HG02840 (cell line): ENCODE measurements around the gene TOM1.

Source experiments
- ATAC-seq: cut with Tn5 transposase; IDR thresholded peaks from one replicate; pipeline ENCODE4 v1.9.1; 2021; ENCODE audit warnings: mild to moderate bottlenecking, moderate library complexity, moderate number of reproducible peaks; ENCODE audit not compliant: unreplicated experiment, low FRiP score

TOM1 gene

DNA sequence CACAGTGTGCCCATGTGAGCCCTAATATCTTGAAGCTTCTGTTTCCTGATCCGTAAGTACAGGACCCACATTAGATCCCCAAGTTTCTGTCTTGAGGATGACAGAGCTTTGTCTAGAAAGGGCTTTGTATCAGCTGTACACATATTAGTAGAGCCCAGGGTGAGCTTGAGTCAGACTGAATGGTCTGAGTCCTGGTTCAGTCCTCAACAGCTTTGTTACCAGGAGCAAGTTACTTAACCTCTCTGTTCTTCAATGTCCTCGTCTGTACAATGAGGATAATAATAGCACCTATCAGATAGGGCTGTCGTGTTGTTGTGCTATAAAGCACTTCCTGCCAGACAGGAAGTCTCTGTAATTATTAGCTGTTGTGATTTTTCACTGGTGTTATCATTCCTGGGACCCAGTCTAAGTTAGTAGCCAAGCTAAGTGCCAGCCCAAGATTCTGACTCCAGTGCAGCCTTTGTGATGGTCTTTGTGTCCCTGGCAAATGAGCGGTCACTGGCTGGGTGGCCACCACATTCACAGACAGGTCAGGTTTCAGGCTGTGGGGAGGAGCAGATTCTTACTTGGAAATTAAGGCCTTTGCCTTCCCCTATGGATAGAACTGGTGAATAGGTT is 6.8 kb downstream of the TOM1 start:
- ATAC-seq, result no peak

DNA sequence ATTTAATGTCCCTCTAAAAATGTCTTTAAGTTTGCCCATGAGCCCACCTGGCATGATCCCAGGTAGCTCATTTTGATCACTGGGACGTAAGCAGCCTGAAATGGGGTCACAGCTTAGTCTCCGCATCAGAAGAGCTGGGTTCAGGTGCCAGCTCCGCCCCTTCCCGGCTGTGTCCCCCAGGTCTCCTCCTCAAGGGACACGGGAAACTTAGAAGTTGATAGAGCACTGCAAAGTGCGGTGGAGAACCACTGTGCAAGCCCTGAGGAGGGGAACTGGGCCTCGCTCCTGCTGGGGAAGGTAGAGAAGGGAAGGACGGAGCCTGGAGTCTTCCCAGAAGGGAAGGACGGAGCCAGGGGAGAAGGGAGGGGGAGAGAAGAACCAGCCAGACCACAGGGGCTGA is 7.7 kb downstream of the TOM1 start:
- no peak for ATAC-seq

DNA sequence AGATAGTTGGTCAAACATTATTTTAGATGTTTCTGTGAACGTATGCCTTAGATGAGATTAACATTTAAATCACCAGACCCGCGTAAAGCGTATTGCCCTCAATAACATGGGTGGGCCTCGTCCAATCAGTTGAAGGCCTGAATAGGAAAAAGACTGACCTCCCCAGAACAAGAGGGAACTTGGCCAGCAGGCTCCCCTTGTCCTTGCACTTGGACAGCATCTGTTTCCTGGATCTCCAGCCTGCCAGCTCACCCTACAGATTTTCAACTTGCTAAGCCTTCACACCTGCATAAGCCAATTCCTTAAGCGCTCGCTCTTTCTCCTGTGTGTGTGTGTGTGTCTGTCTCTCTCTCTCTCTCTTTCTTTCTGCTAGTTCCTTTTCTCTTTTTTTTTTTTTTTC is 8.2 kb downstream of the TOM1 start:
- no peak for ATAC-seq

DNA sequence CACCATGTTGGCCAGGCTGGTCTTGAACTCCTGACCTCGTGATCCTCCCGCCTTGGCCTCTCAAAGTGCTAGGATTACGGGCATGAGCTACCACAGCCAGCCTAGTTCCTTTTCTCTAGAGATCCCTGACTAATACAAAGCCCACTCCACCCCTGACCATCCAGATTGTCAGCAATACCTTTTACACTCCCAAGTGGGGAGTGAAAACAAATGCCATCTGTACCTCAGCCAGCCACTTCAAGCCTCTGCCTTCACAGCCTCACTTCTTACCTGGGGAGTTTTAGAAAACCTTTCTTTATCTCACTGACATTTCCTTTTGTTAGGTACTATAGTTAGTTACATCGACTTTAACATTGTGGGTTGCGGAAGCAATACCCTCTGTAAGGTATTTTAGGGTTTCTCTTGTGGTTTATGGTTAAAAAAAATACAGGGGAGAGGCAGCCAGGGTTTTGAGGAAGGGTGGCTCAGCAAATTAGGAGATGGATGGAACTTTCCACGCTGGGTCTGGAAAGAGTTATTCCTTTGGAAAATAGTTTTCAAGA is 8.9 kb downstream of the TOM1 start:
- ATAC-seq, result no peak

DNA sequence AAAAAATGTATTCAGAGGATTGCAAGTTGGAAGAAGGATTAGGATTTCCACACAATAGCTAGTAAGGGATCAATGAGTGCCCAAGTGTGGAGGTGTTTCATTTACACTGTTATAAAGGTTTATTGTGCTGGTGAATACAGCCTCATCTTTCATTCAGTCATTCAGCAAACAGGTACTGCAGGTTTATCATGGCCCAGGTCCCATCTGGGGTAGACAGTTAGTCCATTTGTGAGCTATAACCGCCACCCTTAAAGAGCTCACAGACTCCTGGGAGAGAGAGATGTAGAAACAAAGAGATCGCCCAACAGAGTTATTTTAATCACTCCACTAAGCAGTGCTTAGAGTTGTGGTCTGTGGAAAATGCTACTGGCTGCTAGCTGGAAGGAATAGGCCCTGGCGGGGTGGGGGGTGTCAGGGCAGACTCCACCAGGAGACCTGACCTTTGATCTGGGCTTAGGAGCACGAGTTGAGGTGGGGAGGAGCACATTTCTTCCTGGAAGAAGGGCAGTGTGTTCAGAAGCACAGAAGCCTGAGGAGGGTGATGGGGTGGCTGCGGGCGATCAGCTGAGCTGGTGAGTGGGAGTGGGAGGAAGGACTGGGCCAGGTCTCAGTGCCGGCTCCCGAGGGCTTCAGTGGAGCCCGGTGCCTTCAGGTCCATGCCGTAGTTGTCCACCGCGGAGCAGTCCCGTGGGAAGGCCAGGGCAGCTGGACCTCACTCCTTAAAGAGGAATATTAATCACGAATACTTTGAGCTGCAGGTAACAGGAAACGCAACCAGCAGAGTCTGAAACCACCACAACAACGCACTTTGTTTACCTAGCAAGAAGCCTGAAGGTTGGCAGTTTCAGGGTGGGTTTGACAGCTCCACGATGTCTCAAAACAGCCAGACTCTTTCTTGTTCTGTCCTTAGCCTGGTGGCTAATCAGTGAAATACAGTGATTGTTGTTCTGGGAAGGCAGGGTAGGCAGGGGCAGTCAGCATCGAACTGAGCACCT is 11.2 kb downstream of the TOM1 start:
- ATAC-seq, result no peak

DNA sequence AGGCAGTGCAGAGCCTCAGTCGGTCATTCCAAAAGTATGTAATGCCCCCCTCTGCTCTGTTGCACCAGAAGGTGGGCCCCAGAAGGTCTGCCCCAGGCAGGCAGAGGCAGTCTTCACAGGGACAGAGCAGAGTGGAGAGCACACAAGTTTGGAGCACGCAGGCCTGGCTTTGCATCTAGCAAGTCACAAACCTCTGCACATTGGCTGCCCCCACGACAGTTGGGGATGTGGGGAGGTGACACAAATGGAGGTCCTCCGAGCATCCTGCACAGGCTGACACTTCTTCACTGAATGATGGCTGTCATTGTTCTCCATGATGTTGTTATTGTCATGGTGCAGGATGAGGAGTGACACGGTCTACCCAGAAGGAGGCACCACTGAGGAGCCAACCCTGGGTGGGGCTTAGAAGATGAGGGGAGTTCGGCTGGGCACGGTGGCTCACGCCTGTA is 11.9 kb downstream of the TOM1 start:
- ATAC-seq, result no peak

DNA sequence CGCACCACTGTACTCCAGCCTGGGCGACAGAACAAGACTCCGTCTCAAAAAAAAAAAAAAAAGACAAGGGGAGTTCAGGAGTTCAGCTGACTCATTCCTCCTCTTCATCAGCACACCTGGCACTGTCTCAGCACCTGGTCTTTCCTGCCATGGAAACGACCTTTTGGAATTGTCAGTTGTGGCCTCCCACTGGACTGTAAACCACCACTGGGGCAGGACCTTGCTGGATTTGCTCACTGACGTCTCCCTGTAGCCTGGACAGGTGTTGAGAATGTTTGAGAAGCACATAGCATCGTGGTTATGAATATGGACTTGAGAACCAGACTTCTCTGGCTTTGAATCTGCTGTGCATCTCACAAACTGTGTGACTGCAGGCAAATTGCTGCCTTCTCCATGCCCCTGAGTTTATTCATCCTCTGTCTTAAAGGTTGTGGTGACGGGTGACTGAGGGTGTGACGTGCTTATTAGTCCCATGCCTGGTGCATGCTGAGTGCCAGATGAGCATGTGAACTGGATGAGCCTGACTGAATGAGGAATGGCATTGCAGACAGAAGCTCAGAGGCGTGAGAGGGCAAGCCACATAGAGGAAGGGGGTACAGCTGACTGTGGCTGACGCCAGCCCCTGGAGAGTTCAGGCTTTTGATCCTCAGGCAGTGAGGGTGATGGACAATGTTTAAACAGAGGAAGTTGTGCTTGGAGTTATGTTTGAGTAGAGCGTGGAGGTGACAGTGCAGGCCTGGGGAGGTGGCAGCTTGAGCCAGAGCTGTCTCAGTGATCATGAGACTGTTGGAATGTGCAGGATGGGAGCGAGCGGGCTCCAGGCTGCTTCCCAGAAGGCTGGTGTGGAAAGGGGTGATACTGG is 12.7 kb downstream of the TOM1 start:
- ATAC-seq, result no peak

DNA sequence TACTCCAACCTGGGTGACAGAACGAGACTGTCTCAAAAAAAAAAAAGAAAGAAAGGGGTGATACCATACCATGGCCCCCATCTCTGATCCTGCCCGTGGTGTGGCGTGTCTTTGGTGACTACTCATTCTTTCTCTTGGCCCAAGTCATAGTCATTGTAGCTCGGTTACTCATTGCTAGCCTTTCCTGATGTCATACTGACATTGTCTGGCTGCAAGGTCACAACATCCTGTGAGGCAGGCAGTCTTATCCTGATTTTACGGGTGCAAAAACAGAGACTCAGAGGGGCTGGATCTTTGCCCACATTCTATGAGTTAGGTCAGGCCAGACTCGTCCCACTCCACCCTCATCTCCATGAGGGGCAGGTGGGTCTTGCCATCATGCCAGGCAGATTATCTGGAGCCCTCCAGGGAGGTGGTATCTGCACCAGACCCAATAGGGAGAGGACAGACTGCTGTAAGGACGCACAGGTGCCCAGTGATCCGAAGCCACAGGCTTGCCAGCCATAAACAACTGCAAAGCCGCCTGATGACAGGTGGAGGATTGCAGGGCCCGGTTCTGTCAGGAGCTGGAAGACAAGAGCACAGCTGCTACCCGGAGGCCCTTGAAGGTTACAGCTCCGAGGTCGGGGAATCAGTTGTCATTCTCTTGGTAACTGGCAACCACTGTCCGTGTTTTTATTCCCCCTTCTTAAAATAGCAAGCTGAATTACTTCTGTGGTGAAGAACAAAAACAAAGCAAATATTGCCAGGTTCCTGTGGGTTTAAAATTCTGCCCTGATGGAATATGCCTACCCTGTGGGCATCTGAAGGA is 13.8 kb downstream of the TOM1 start:
- ATAC-seq, result no peak

DNA sequence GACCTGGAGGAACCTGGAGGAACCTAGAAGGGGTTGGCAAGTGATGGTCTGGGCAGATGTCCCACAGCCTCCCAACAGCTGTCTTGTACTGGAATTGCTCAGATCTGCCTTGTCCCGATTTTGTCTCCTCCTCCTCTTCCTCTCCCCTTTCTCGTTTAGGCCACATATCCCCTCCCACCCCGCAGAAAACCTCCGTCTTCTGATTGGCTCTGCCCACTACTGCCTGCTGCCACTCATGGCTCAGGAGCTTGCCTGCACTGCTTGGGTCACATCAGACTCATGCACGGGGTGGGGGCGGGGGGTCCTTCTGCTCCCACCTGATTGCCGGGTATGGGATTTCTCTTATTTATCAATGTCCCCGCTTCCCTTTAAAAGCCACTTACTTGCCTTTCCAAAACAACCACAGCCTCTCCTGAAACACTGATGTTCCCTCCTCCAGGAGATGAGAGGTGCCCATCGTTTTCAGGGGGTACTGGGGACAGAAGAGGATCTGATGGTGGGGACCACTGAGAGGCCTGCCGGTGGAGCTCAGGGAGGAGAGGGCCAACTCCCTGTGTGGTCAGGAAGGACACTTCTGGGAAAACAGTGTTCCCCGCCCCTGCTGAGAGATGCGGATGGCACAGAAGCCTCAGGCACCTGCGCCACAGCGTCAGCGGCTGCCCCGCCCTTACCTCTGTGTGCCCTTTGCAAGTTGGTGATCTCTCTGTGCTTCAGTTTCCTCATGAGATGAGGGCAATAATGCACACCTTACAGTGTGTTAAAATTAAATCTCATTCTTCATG is 14.7 kb downstream of the TOM1 start:
- ATAC-seq, result no peak

DNA sequence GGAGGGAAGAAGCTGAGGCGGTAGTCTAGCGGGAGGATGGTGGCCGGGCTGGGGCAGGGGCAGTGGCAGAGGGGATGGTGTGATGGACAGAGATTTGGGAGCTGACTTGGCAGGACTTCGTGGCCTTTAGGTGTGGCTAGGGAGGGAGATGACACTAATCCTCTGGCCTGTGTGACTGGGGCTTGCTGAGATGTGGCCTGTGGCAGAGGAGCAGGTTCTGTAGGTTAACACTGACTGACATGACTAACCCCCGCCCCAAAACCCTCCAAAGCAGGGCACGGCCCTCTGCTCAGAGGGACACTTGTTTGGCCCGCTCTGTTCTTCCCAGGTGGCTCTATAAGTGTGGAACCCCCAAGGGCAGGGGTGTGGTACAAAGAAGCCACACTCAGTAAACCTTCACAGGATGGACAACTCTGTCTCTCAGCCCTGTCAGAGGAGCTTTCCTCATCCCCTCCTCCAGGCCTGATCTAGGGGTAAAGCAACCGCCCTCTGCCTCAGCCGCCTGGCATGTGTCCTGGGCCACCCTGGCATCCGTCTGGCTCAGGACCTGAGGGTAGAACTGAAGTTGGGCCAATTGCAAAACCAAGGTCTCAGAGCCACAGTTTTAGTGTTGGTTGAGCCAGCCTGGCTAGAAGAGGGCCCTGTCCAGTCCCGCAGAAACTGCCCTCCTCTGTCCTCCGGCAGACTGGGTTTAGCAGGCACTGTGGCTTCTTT is 15.6 kb downstream of the TOM1 start:
- no peak for ATAC-seq

DNA sequence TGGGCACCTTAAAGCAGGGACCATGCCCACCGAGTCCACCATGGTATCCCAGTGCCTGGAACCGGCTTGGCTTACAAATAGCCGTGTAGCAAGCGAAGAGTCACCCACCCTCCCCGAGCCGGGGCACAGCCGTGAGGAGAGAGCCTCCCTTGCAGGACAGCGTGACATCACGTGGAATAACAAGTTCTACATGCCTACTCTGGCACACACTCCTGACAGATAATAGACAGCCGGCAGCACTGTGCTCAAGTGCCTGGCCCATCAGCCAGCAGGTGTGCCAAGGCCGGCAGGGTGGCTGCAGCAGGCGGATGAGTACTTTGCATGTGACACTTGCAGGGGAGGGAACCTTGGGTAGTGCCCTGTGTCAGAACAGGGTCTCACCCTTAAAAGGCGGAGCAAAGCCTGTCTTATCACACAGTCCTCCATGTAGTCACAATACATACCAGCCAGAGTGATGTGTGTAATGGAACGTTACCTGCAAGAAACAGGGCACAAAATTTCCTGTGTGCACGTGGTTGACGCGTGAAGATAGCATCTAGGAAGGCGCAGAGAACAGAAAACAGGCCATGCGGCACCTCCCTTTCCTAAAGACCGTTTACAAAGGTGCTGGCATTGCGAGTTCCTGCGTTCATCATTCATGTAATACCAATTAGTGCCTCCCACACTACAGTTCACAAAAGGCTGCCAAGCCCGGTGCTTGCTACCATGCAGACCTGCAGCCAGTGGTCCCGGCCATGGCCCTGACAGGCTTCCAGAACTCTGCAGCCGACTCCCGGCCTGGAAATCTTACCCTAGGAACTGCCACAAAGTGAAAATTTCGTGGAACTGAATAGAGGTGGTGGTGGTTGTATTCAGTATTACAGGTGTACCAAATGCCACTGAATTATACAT is 16.4 kb downstream of the TOM1 start:
- no peak for ATAC-seq

DNA sequence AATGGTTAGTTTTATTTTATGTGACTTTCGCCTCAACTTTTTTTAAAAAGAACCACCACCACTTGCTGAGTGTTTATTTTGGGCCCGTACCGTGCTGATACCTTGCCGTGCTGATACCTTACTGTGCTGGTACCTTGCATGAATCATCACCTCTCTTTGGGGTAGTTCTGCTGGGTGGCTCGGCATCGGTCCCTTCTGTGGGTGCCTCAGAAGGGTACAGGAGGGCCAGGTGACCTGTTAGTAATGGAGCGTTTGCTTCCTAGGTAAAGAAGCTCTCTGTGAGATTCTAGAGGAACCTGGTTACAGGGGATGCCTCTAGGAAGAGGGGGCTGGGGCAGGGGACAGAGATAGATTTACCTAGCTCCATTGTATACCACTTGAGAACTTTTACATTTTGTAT is 17.1 kb downstream of the TOM1 start:
- no peak for ATAC-seq

DNA sequence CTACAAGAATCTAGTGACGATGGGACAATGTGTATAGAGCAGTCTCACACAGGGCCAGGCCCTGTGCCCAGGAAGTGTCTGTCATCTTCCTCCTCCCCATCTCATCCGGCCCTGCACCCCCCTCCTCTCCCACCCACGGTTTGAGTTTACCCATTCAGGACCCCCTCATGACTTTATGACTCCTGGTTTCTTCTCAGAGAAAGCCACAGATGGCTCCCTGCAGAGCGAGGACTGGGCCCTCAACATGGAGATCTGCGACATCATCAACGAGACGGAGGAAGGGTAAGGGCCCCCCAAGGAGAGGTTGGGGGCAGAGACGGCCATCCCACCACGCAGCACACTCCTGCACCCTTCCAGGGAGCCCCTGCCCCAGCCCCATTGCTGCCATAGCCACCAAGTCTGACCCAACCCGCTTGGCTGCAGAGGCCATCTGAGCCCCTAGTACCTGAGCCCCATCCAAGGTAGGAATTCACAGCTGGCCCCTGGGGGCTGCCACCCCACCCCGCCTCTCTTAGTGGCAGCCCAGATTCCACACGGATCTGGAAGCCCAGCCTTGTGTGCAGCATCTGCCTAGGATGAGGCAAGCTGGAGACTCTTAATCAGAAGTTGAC is 18.1 kb downstream of the TOM1 start:
- ATAC-seq, result no peak

DNA sequence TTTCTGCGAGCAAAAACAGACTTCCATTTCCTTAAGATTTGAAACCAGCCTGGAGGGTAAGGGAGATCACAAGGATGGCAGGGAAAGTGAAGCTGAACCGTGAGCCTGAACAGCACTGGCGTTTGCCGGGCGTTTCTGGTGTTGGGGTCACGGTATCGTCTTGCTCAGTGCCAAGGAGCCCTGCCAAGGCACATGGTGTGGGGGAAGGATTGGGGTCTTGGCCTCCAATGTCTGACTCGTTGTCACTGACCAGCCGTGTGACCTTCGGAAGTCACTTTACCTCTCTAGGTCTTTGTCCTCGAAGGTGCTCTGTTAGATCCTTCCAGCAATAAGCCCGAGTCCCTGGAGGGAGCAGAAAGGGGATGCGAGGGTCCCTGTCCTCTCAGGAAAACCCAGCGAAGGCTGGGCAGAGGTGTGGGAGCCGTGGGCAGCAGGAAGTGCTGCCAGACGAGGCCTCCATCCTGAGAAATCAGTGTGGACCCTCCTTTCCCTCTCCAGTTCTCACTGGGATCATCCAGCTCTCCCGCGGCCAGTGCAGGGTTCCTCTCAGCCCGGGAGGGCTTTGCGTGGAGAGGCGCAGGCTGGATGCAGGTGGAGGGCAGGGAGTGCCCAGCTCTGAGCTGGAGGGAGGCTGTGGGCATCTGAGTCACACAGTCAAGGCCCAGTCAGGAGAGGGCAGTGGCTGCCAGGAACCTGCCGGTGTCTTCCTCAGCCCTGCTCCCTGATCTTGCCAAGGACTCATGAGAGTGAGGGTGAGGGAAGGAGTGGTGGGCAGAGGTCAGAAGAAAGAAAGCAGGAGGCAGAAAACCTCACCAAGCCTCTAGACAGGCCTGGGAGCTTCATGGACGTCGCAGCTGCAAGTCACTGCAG is 18.9 kb downstream of the TOM1 start:
- no peak for ATAC-seq

DNA sequence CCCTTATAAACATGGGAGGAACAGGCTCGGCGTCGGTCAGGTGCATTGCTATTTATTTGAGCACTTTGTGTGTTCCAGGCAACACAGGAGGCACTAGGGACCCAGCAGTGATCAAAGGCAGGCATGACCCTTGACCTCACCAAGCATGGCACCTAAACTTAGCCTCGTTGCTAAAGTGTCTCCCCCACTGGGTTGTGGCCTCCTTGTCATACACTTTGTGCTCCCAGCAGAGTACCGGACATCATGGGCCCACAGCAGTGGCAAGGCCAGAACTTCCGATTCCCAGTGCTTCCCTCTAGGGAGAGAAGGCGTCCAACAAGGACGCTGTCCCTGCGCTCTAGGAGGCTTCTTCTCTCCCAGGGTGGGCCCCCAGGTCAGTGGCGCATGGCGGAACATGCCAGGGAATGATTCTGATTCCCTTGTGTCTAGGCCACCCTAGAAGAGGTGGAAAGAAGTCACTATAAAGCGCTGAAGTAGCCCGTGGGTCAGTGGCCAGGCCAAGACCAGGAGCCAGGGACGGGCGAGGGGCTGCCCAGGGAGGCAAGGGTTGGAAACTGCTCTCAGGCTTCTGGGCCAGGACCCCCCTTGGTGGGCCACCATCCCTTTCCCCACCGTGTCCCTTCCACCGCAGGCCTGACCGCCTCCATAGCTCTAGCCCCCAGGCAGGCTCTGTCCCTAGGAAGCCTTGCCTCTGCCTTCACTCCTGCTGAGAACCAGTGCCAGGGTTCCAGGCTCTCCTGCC is 19.7 kb downstream of the TOM1 start:
- ATAC-seq, result no peak
